Endothelial cell (in vitro differentiated cells): ENCODE measurements around the gene SSU72. TPM values are rescaled to one million over a fixed set of nuclear protein-coding genes. Genes with fewer than 3 reads are reported as not detected.
"Not testable (repeated sequence)": the region's sequence is repeated elsewhere in the genome, so short reads cannot be mapped to it uniquely, and the experiment has no call there.

Experiments used
- DNase-seq: peaks from one replicate; pipeline ENCODE4 v3.0.0; 2021; ENCODE audit warnings: low spot score
- H3K27ac Mint-ChIP-seq: one replicate; pipeline ENCODE4 v1.8.0; 2021; ENCODE audit warnings: mixed read lengths, inconsistent platforms; ENCODE audit not compliant: unreplicated experiment
- H3K27me3 Mint-ChIP-seq: one replicate; pipeline ENCODE4 v1.8.0; 2021; ENCODE audit warnings: mild to moderate bottlenecking, moderate library complexity, mixed read lengths, inconsistent platforms; ENCODE audit not compliant: unreplicated experiment
- H3K36me3 Mint-ChIP-seq: one replicate; pipeline ENCODE4 v1.8.0; 2021; ENCODE audit warnings: mild to moderate bottlenecking, low read depth, mixed read lengths, inconsistent platforms; ENCODE audit not compliant: unreplicated experiment
- H3K4me1 Mint-ChIP-seq: one replicate; pipeline ENCODE4 v1.8.0; 2021; ENCODE audit warnings: mild to moderate bottlenecking, mixed read lengths, inconsistent platforms; ENCODE audit not compliant: unreplicated experiment
- H3K4me3 Mint-ChIP-seq: one replicate; pipeline ENCODE4 v1.8.0; 2021; ENCODE audit warnings: mild to moderate bottlenecking, mixed read lengths, inconsistent platforms; ENCODE audit not compliant: unreplicated experiment
- H3K9me3 Mint-ChIP-seq: one replicate; pipeline ENCODE4 v1.8.0; 2021; ENCODE audit warnings: mixed read lengths, inconsistent platforms; ENCODE audit not compliant: unreplicated experiment
- total RNA-seq: library from RNA; stranded (reverse); fragmentation: NEBNext Ultra II Directional; extraction: Animal tissue kit (Norgen Biotek cat#: 25700); gene quantifications from one replicate; pipeline ENCODE4 v1.2.1, GENCODE V29; 2021; ENCODE audit not compliant: unreplicated experiment
- TF ChIP-seq, protein P1 (sequence below): fragments of 200-600 bp; sonication (generic); IDR thresholded peaks from one replicate; pipeline ENCODE4 v1.5.0; 2021; ENCODE audit warnings: antibody characterized with exemption; ENCODE audit not compliant: unreplicated experiment

SSU72 gene
- total RNA-seq, 1 donor from 2014 or later, result 114 TPM

- no peaks in the 10 kb centered on the region for H3K9me3 Mint-ChIP-seq
- no peak overlapping the region for H3K4me3 Mint-ChIP-seq
- no peaks in the 10 kb centered on the region for H3K36me3 Mint-ChIP-seq
- H3K27ac Mint-ChIP-seq, result no peak overlapping the region
- TF ChIP-seq, protein P1, sequence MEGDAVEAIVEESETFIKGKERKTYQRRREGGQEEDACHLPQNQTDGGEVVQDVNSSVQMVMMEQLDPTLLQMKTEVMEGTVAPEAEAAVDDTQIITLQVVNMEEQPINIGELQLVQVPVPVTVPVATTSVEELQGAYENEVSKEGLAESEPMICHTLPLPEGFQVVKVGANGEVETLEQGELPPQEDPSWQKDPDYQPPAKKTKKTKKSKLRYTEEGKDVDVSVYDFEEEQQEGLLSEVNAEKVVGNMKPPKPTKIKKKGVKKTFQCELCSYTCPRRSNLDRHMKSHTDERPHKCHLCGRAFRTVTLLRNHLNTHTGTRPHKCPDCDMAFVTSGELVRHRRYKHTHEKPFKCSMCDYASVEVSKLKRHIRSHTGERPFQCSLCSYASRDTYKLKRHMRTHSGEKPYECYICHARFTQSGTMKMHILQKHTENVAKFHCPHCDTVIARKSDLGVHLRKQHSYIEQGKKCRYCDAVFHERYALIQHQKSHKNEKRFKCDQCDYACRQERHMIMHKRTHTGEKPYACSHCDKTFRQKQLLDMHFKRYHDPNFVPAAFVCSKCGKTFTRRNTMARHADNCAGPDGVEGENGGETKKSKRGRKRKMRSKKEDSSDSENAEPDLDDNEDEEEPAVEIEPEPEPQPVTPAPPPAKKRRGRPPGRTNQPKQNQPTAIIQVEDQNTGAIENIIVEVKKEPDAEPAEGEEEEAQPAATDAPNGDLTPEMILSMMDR, result no peak
- H3K4me1 Mint-ChIP-seq, result no peaks in the 10 kb centered on the region
- H3K27me3 Mint-ChIP-seq, result peaks cover 14% of the 10 kb centered on the region
- no peak for DNase-seq
Measured at GRCh38 chr1:1596493-1597274, 22.0 kb upstream of the SSU72 start.

GRCh38 chr1:1595341-1595740 lies 20.7 kb upstream of the SSU72 start:
- peaks cover 14% of the 10 kb centered on the region for H3K27me3 Mint-ChIP-seq
- H3K27ac Mint-ChIP-seq, DNase-seq, H3K9me3 Mint-ChIP-seq, H3K36me3 Mint-ChIP-seq, H3K4me3 Mint-ChIP-seq, H3K4me1 Mint-ChIP-seq: not testable (repeated sequence)

GRCh38 chr1:1594602-1595260 lies 20.1 kb upstream of the SSU72 start:
- Mint-ChIP-seq H3K4me1 (no peaks in the 10 kb centered on the region), H3K9me3 (no peaks in the 10 kb centered on the region), H3K36me3 (no peaks in the 10 kb centered on the region), H3K27ac (no peak overlapping the region), H3K4me3 (no peak overlapping the region), H3K27me3 (peaks cover 14% of the 10 kb centered on the region)
- DNase-seq, result no peak
- TF ChIP-seq, protein P1, result no peak

DNA sequence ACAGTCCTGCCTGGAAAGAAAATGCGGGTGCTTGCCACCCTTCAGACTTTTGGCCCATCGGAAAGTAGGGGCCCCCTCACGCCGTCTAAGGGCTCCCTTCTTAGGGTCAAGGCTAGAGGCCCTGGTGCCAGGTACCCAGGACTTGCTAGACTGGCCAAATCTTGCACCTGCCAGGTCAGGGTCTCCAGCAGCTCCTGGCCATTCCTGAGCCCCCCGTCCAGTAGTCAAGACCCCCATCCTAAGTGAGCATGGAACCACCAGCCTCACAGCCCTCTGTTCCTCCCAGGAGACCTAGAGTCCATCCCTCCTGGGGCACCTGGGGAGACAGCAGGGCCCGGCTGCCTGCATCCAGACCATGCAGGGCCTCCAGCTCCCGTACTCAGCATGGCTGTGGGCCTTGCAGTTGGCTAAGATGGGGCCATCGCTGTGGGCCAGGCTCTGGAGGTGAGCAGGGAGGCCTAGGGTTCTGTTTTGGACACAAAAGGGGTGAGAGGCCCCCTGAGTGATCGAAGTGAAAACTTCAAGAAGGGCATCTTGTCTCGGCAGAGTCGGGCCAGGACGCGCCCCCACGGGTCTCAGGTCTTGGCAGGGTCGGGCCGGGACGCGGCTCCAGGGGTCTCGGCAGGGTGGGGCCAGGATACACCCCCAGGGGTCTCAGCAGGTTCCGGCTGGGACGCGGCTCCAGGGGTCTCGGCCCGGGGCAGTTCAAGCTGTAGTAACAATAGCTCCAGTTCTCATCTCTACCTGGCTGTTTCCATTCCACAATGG lies 19.4 kb upstream of the SSU72 start:
- H3K27ac Mint-ChIP-seq, result no peak overlapping the region
- peaks cover 14% of the 10 kb centered on the region for H3K27me3 Mint-ChIP-seq
- no peaks in the 10 kb centered on the region for H3K9me3 Mint-ChIP-seq
- no peaks in the 10 kb centered on the region for H3K4me1 Mint-ChIP-seq
- no peak overlapping the region for H3K4me3 Mint-ChIP-seq
- H3K36me3 Mint-ChIP-seq, result no peaks in the 10 kb centered on the region
- DNase-seq, result no peak
- TF ChIP-seq, protein P1, result no peak

GRCh38 chr1:1591452-1591851 lies 16.8 kb upstream of the SSU72 start:
- Mint-ChIP-seq H3K9me3 (no peaks in the 10 kb centered on the region), H3K36me3 (no peaks in the 10 kb centered on the region), H3K4me1 (no peaks in the 10 kb centered on the region), H3K27ac (no peak overlapping the region), H3K27me3 (peaks cover 9% of the 10 kb centered on the region), H3K4me3 (no peak overlapping the region)
- TF ChIP-seq, protein P1, result no peak
- DNase-seq, result no peak
